Measurements from ENCODE around the gene MOB1A. TPM values are rescaled to one million over a fixed set of nuclear protein-coding genes. Genes with fewer than 3 reads are reported as not detected.

Gene MOB1A
- polyA plus RNA-seq, 1 donor from 2014 or later = 39.2 TPM

- Histone ChIP-seq H3K27me3 (ENCODE audit: insufficient read depth, low read depth, low read length) (no peaks in the 10 kb centered on the region), H3K36me3 (ENCODE audit: insufficient read depth, low read length) (no peaks in the 10 kb centered on the region), H3K79me2 (replicated peaks; ENCODE audit: insufficient read depth, low read length) (peaks cover 46% of the 10 kb centered on the region), H3K27ac (ENCODE audit: low read length) (no peak overlapping the region), H4K20me1 (ENCODE audit: insufficient read depth) (no peaks in the 10 kb centered on the region), H3K9me2 (ENCODE audit: insufficient read depth, low read length) (no peaks in the 10 kb centered on the region), H2AFZ (ENCODE audit: low read depth, low read length) (no peak overlapping the region), H3K4me2 (ENCODE audit: low read length) (no peak overlapping the region), H3K4me3 (ENCODE audit: low read length) (no peak overlapping the region), H3K9me3 (ENCODE audit: low read length) (no peaks in the 10 kb centered on the region), H3F3A (ENCODE audit: insufficient read depth, low read length, poor library complexity, severe bottlenecking) (peaks cover 3% of the 10 kb centered on the region), H3K9ac (ENCODE audit: low read length) (no peak overlapping the region)
- no peak for TF ChIP-seq MXI1 (conservative IDR thresholded peaks at IDR 0.05; ENCODE audit: poor library complexity, severe bottlenecking)
- no peak for TF ChIP-seq TAF1 (IDR thresholded peaks at IDR 0.05; ENCODE audit: low read depth)
- TF ChIP-seq SMC3 (conservative IDR thresholded peaks at IDR 0.05; ENCODE audit: poor library complexity) = no peak
- TF ChIP-seq POLR2AphosphoS5 (IDR thresholded peaks at IDR 0.05) = no peak
- TF ChIP-seq CTCF (IDR thresholded peaks at IDR 0.05; ENCODE audit: poor library complexity, severe bottlenecking) = no peak
- no peak for TF ChIP-seq EZH2 (IDR thresholded peaks at IDR 0.05; ENCODE audit: borderline replicate concordance, insufficient read depth, low read length, poor library complexity, severe bottlenecking)
- no peak for TF ChIP-seq EP300 (conservative IDR thresholded peaks at IDR 0.05; ENCODE audit: poor library complexity, severe bottlenecking)
- TF ChIP-seq REST (IDR thresholded peaks at IDR 0.05; ENCODE audit: borderline replicate concordance) = no peak
- no peak for TF ChIP-seq RAD21 (conservative IDR thresholded peaks at IDR 0.05)
Measured at GRCh38 chr2:74174909-74175308, 3.8 kb downstream of the MOB1A start.

- H3K27me3 ChIP-seq (ENCODE audit: insufficient read depth, low read depth, low read length) = no peaks in the 10 kb centered on the region
- H3K27ac ChIP-seq (ENCODE audit: low read length) = no peak overlapping the region
- H3K9ac ChIP-seq (ENCODE audit: low read length) = no peak overlapping the region
- H2AFZ ChIP-seq (ENCODE audit: low read depth, low read length) = no peak overlapping the region
- H4K20me1 ChIP-seq (ENCODE audit: insufficient read depth) = no peaks in the 10 kb centered on the region
- no peaks in the 10 kb centered on the region for H3K9me2 ChIP-seq (ENCODE audit: insufficient read depth, low read length)
- no peak overlapping the region for H3K4me2 ChIP-seq (ENCODE audit: low read length)
- TF ChIP-seq TAF1 (IDR thresholded peaks at IDR 0.05; ENCODE audit: low read depth) = no peak
- TF ChIP-seq SMC3 (conservative IDR thresholded peaks at IDR 0.05; ENCODE audit: poor library complexity) = no peak
- TF ChIP-seq MXI1 (conservative IDR thresholded peaks at IDR 0.05; ENCODE audit: poor library complexity, severe bottlenecking) = no peak
- no peak for TF ChIP-seq POLR2AphosphoS5 (IDR thresholded peaks at IDR 0.05)
- no peak for TF ChIP-seq CTCF (IDR thresholded peaks at IDR 0.05; ENCODE audit: poor library complexity, severe bottlenecking)
- TF ChIP-seq EZH2 (IDR thresholded peaks at IDR 0.05; ENCODE audit: borderline replicate concordance, insufficient read depth, low read length, poor library complexity, severe bottlenecking) = no peak
- no peak for TF ChIP-seq REST (IDR thresholded peaks at IDR 0.05; ENCODE audit: borderline replicate concordance)
- TF ChIP-seq EP300 (conservative IDR thresholded peaks at IDR 0.05; ENCODE audit: poor library complexity, severe bottlenecking) = no peak
- TF ChIP-seq RAD21 (conservative IDR thresholded peaks at IDR 0.05) = no peak
- H3K79me2 ChIP-seq (replicated peaks; ENCODE audit: insufficient read depth, low read length) = peaks cover 6% of the 10 kb centered on the region
- no peaks in the 10 kb centered on the region for H3F3A ChIP-seq (ENCODE audit: insufficient read depth, low read length, poor library complexity, severe bottlenecking)
- peaks cover 4% of the 10 kb centered on the region for H3K36me3 ChIP-seq (ENCODE audit: insufficient read depth, low read length)
- no peak overlapping the region for H3K4me3 ChIP-seq (ENCODE audit: low read length)
- H3K9me3 ChIP-seq (ENCODE audit: low read length) = no peaks in the 10 kb centered on the region
Measured at GRCh38 chr2:74168739-74169138, 9.9 kb downstream of the MOB1A start.

All from neural cell (in vitro differentiated cells).